T-cell (primary cell): ENCODE data around the gene SPAG17. TPM values are rescaled to one million over a fixed set of nuclear protein-coding genes. Genes with fewer than 3 reads are reported as not detected.
A peak's percentile ranks its signal among the peaks of the same experiment; 100 is the strongest.
"Not testable (repeated sequence)": the region's sequence is repeated elsewhere in the genome, so short reads cannot be mapped to it uniquely, and the experiment has no call there.

Experiments
- ATAC-seq, 4 experiments: fragments of 200-7000 bp in 3 of 4; fragments of 150-1000 bp in 1 of 4; cut with Tn5 transposase; replicated peaks in 1 of 4; 1 replicate in 3 of 4; 2 replicates in 1 of 4; pipeline ENCODE4 v1.10.0; 2021; ENCODE audit warnings: moderate library complexity in 3 of 4, mild to moderate bottlenecking in 2 of 4, moderate number of reproducible peaks in 1 of 4
- CTCF ChIA-PET, 2 donors: fragments of 300-600 bp; sonication (Branson Sonifier 250); formaldehyde crosslinking; loops; one replicate each; lab custom pipeline; 2022; ENCODE audit warnings: antibody characterized with exemption in 2 of 2; lab: Charles Lee
- POLR2A ChIA-PET, 2 donors: fragments of 300-600 bp; sonication (Branson Sonifier 250); formaldehyde crosslinking; loops; one replicate each; lab custom pipeline; 2022; ENCODE audit warnings: antibody characterized with exemption in 2 of 2; lab: Charles Lee
- DNase-seq, 35 experiments: peaks; one replicate each; pipeline versions ENCODE4 v3.0.0 to v3.0.0-alpha.2; 2013 to 2023
- H3K27ac ChIP-seq: one replicate; pipeline ENCODE4 v1.5.1; 2013; ENCODE audit warnings: low read length
- H3K27me3 ChIP-seq, 2 experiments: replicated peaks in 1 of 2; 1 replicate in 1 of 2; 2 replicates in 1 of 2; pipeline versions ENCODE4 v1.6.1 to v1.7.0; 2013; ENCODE audit warnings: low read length in 1 of 2, mixed read lengths in 1 of 2; ENCODE audit not compliant: control insufficient read depth in 2 of 2, insufficient read depth in 2 of 2; ENCODE audit errors: extremely low read depth in 1 of 2
- H3K36me3 ChIP-seq, 2 donors: 1 replicate in 1 of 2; 2 replicates in 1 of 2; pipeline versions ENCODE4 v1.6.1 to v1.7.0; 2013; ENCODE audit warnings: low read length in 1 of 2; ENCODE audit not compliant: control insufficient read depth in 2 of 2, insufficient read depth in 1 of 2; ENCODE audit errors: extremely low read depth in 1 of 2
- H3K4me1 ChIP-seq, 2 experiments: 1 replicate in 1 of 2; 2 replicates in 1 of 2; pipeline versions ENCODE4 v1.6.1 to v1.7.0; 2013; ENCODE audit warnings: low read length in 2 of 2, mixed read lengths in 1 of 2; ENCODE audit not compliant: insufficient read depth in 2 of 2, control insufficient read depth in 1 of 2; ENCODE audit errors: extremely low read depth in 1 of 2
- H3K4me3 ChIP-seq, 2 donors: 1 replicate in 1 of 2; 2 replicates in 1 of 2; pipeline versions ENCODE4 v1.5.1 to v1.7.0; 2013; ENCODE audit warnings: mild to moderate bottlenecking in 2 of 2, low read length in 1 of 2, moderate library complexity in 1 of 2; ENCODE audit not compliant: control insufficient read depth in 1 of 2; ENCODE audit errors: extremely low read depth in 1 of 2
- H3K9me3 ChIP-seq: 2 replicates; pipeline ENCODE4 v1.7.0; 2013
- H3K27ac Mint-ChIP-seq, 2 donors: one replicate each; pipeline ENCODE4 v1.8.0; 2020 to 2021; ENCODE audit warnings: mild to moderate bottlenecking in 2 of 2, mixed read lengths in 2 of 2
- H3K27me3 Mint-ChIP-seq, 2 donors: one replicate each; pipeline ENCODE4 v1.8.0; 2021 to 2022; ENCODE audit warnings: mixed read lengths in 2 of 2
- H3K36me3 Mint-ChIP-seq: one replicate; pipeline ENCODE4 v1.8.0; 2021; ENCODE audit warnings: mixed read lengths
- H3K4me1 Mint-ChIP-seq, 3 donors: one replicate each; pipeline ENCODE4 v1.8.0; 2020 to 2022; ENCODE audit warnings: mixed read lengths in 3 of 3, mild to moderate bottlenecking in 1 of 3
- H3K4me3 Mint-ChIP-seq, 3 donors: one replicate each; pipeline ENCODE4 v1.8.0; 2020 to 2022; ENCODE audit warnings: mild to moderate bottlenecking in 3 of 3, mixed read lengths in 3 of 3, moderate library complexity in 3 of 3
- H3K9me3 Mint-ChIP-seq, 3 donors: one replicate each; pipeline ENCODE4 v1.8.0; 2020 to 2022; ENCODE audit warnings: mixed read lengths in 3 of 3
- WGBS: methylation state at CpG from one replicate; pipeline ENCODE4 v1.1.5; 2013; ENCODE audit warnings: missing lambda C conversion rate; ENCODE audit not compliant: insufficient coverage; 5-methylcytosine and 5-hydroxymethylcytosine counted together
- total RNA-seq, 35 experiments: library from RNA in 6 of 35; stranded (reverse) in 6 of 35; fragments of 120-200 nt in 1 of 35; gene quantifications; one replicate each; pipeline versions ENCODE4 v1.2.1 to v1.2.4 and lab custom pipeline; 2013 to 2026

Gene SPAG17
- total RNA-seq, 5 donors from 2014 or later (not counting 1 experiment from before 2014, with no cell fraction given), result not detected

GRCh38 chr1:117930173-117930447 is 254.9 kb downstream of the SPAG17 start:
- ChIA-PET CTCF (interaction anchor here in 1 of 2 donors (0.6 kb wide), 1 partner anchor 977 kb away, joined by 6 read pairs; no protein-coding TSS in a partner anchor), POLR2A (interaction anchor here (0.6 to 1.8 kb wide), 4 partner anchors 10 to 563 kb away, joined by 3 to 6 read pairs (median 4); partner anchors contain the start of gene MAN1A2 (in 1 of the 2))
- ATAC-seq (peak in 3 of 4 experiments; percentile 3 to 8 (median 5)), DNase-seq (no peak)
- H3K4me1 ChIP-seq, result peaks cover 21 to 26% of the 10 kb centered on the region in 2 experiments
- H3K36me3 ChIP-seq, result peaks cover under 1 to 9% of the 10 kb centered on the region in 2 donors
- Mint-ChIP-seq H3K4me1 (peaks cover 64 to 76% (median 70%) of the 10 kb centered on the region in 3 donors), H3K27me3 (no peaks in the 10 kb centered on the region), H3K9me3 (no peaks in the 10 kb centered on the region), H3K4me3 (peak overlapping the region; percentile 90 to 98 (median 95)), H3K27ac (peak overlapping the region; percentile 85 to 94), H3K36me3 (peaks cover 18% of the 10 kb centered on the region)
- no peaks in the 10 kb centered on the region for H3K27me3 ChIP-seq
- no peaks in the 10 kb centered on the region for H3K9me3 ChIP-seq
- peak overlapping the region; percentile 86 for H3K27ac ChIP-seq
- WGBS, result 1% methylated on average over 12 of the region's 12 CpGs
- H3K4me3 ChIP-seq, result peak overlapping the region; percentile 91 to 98

DNA sequence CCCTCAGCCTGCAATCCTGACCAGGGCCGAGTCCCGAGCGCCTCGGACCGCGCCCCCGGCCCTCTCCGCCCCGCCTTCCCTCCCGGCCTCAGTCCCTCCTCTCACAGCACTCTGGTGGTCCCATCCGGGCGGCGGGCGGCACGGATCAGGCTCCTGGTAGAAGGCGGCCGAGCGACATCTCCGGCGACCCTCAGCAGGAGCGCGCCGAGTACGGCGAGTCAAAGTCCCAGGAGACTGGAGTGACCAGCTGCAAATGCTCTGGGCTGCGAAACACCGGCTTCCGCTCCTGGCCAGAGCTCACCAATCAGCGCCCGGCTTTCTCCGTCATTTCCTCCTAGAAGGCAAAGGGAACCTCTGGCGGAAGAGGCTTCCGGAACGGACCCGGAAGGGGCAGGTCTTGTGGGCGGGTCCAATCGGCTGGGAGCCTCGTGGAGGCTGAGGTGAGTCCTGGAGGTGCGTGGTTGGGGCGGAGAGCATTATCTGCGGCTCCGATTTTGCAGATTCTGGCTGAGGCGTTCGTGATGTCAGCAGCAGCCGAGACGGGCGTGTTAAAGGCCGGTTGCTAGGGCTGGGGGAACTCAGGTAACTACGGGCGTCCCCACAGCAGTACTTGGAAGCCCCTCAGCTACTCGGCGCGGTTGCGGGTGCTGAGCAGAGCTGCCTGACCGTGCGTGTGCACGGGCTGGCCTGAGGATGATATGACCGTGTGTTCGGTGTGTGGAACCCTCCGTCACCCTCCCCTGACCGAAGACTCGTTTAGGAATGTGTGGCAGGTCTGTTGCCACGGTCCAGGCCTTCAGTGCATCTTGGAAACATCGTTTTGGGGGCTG is 255.5 kb downstream of the SPAG17 start, which contains the start of the genes GDAP2 and WDR3:
GDAP2 (minus strand) TSS at position 279 of the 830 bp plus-strand sequence. CDS start 9,264 bp downstream, outside the sequence.
WDR3 (plus strand) TSS at position 397 of the 830 bp plus-strand sequence. CDS start 3,581 bp downstream, outside the sequence.
- Histone ChIP-seq H3K9me3 (no peaks in the 10 kb centered on the region), H3K4me1 (peaks cover 21 to 26% of the 10 kb centered on the region in 2 experiments), H3K27me3 (no peaks in the 10 kb centered on the region), H3K27ac (peak within 1 kb of the TSS; percentile 86), H3K4me3 (peak within 1 kb of the TSS; percentile 91 to 98), H3K36me3 (peaks cover 4 to 6% of the 10 kb centered on the region in 2 donors)
- Mint-ChIP-seq H3K4me3 (peak within 1 kb of the TSS; percentile 90 to 98 (median 95)), H3K27ac (peak within 1 kb of the TSS; percentile 85 to 94), H3K27me3 (no peaks in the 10 kb centered on the region), H3K9me3 (no peaks in the 10 kb centered on the region), H3K36me3 (peaks cover 16% of the 10 kb centered on the region), H3K4me1 (peaks cover 64 to 73% (median 70%) of the 10 kb centered on the region in 3 donors)
- CTCF ChIA-PET, result interaction anchor here (0.6 to 1.6 kb wide), 2 partner anchors 395 to 976 kb away, joined by 6 to 7 read pairs; no protein-coding TSS in a partner anchor
- ATAC-seq (peak; percentile 96 to 97 (median 97)), DNase-seq (peak; percentile 88 to 99 (median 97))
- POLR2A ChIA-PET, result interaction anchor here (0.6 to 1.8 kb wide), 10 partner anchors 9 to 563 kb away, joined by 3 to 7 read pairs (median 4); partner anchors contain the start of gene MAN1A2 (in 1 of the 2)
- WGBS, result 0% methylated on average over 64 of the region's 64 CpGs

DNA sequence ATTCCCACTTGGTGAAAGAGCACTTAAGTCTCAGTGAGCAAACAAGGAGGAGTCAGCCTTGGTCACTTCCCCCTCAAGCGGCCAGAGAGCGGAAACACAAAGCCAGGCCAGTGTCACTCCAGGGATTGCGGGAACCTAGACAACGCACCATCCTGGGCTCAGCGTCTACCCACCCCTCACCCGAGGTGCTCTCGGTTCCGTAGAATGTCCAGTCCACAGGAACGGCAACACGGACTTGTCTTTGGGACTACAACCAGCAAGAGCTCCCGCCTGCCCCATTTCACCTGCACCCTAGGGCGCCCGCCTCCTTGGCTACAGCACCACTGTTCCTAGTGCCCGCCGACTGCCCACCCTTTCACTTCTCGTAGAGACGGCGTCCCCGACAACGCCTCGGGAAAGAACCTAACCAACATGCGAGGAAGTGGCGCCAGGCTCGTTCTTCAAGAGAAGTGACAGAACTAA is 256.1 kb downstream of the SPAG17 start:
- Mint-ChIP-seq H3K4me3 (peak overlapping the region; percentile 90 to 98 (median 95)), H3K9me3 (no peaks in the 10 kb centered on the region), H3K27ac (peak overlapping the region; percentile 85 to 94), H3K4me1 (peaks cover 64 to 75% (median 74%) of the 10 kb centered on the region in 3 donors), H3K27me3 (no peaks in the 10 kb centered on the region), H3K36me3 (peaks cover 17% of the 10 kb centered on the region)
- peak overlapping the region; percentile 86 for H3K27ac ChIP-seq
- H3K4me3 ChIP-seq, result peak overlapping the region; percentile 91 to 98
- H3K36me3 ChIP-seq, result peaks cover 3 to 4% of the 10 kb centered on the region in 2 donors
- H3K27me3 ChIP-seq, result no peaks in the 10 kb centered on the region
- ChIA-PET POLR2A (interaction anchor here (0.6 to 1.8 kb wide), 7 partner anchors 9 to 562 kb away, joined by 3 to 7 read pairs (median 3); partner anchors contain the start of gene MAN1A2 (in 1 of the 2)), CTCF (interaction anchor here (1.3 to 1.7 kb wide), 3 partner anchors 34 to 394 kb away, joined by 3 to 7 read pairs (median 7); no protein-coding TSS in a partner anchor)
- peak; percentile 35 to 41 (median 38) for ATAC-seq
- no peaks in the 10 kb centered on the region for H3K9me3 ChIP-seq
- 0% methylated on average over 24 of the region's 24 CpGs for WGBS
- H3K4me1 ChIP-seq, result peaks cover 21 to 26% of the 10 kb centered on the region in 2 experiments
- peak in 32 of 35 experiments; percentile 29 to 73 (median 64) for DNase-seq

DNA sequence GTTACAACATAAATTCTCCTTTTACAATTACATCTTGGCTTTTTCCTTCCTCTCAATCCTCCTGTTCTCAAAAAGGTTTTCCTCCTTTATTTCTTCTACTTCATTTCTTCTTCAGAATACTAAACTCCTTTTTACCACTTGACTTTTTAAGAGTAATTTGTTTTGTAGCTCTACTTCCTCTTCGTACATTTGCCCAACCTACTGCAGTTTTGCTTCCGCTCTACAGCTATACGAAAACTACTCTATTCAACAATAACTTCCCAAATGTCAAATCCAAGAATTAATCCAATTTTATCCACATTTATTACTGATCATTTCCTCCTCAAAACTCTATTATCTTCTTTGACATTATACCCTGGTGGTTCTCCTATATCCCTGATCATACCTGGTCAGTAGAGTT is 259.0 kb downstream of the SPAG17 start:
- no peak overlapping the region for H3K4me3 Mint-ChIP-seq

DNA sequence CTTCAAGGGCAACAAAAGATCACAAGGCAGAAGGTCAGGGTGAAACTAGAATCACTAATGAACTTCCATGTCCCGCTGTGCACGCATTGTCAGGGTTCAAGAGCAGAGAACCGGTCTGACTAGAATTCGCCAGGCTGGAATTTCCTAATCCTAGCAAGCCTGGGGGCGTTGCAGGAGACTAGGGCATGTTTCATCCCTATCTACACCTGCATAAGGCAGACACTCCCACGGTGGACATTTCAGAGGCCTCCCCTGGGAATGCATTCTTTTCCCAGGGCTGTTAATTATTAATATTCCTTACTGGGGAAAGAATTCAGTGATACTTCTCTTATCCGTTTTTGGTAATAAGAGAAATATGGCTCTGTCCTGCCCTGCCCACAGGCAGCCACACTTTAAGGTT is 262.3 kb downstream of the SPAG17 start:
- Mint-ChIP-seq H3K36me3 (peaks cover 27% of the 10 kb centered on the region), H3K4me1 (peaks cover 18 to 27% (median 26%) of the 10 kb centered on the region in 3 donors)
- ATAC-seq, H3K9me3 ChIP-seq, H3K27ac ChIP-seq, POLR2A ChIA-PET, H3K27ac Mint-ChIP-seq, H3K4me3 ChIP-seq, DNase-seq, H3K27me3 ChIP-seq, CTCF ChIA-PET, H3K9me3 Mint-ChIP-seq, H3K27me3 Mint-ChIP-seq, H3K4me1 ChIP-seq, H3K4me3 Mint-ChIP-seq: not testable (repeated sequence)
- 100% methylated on average over 4 of the region's 7 CpGs for WGBS
- H3K36me3 ChIP-seq, result peaks cover 4 to 13% of the 10 kb centered on the region in 2 donors

More for the DNA sequence above, 259.0 kb downstream of the SPAG17 start:
- Histone ChIP-seq H3K4me3 (no peak overlapping the region), H3K27me3 (no peaks in the 10 kb centered on the region), H3K27ac (no peak overlapping the region), H3K36me3 (peaks cover 0 to 4% of the 10 kb centered on the region in 2 donors), H3K4me1 (peaks cover 17 to 19% of the 10 kb centered on the region in 2 experiments), H3K9me3 (no peaks in the 10 kb centered on the region)
- ChIA-PET CTCF (interaction anchor here (0.6 to 1.5 kb wide), 3 partner anchors 27 to 1933 kb away, joined by 3 to 6 read pairs (median 3); no protein-coding TSS in a partner anchor), POLR2A (interaction anchor here in 1 of 2 donors (1.0 kb wide), 1 partner anchor 8 kb away, joined by 7 read pairs; no protein-coding TSS in a partner anchor)
- DNase-seq (no peak), ATAC-seq (no peak)
- Mint-ChIP-seq H3K36me3 (peaks cover 12% of the 10 kb centered on the region), H3K27me3 (no peaks in the 10 kb centered on the region), H3K9me3 (no peaks in the 10 kb centered on the region), H3K4me1 (peaks cover 41 to 56% (median 55%) of the 10 kb centered on the region in 3 donors), H3K27ac (no peak overlapping the region)
- 100% methylated on average over 2 of the region's 3 CpGs for WGBS

DNA sequence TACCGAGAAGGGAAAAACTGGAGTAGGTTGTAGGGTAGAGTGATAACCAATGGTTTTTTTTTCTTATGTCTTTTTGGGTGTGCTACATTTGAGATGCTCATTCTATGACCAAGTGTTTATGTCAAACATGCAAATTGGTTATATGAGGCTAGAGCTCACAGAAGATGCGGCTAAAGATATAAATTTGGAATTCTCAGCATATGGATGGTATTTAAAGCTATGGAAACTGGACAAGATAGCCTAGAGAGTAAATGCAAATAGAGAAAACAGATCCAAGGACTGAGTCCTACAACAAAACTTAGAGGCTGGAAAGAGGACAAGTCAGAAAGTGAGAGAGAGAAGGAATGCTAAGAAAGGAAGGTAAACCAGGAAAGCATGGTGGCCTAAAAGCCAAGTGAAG is 263.0 kb downstream of the SPAG17 start:
- H3K4me1 ChIP-seq, result no peaks in the 10 kb centered on the region
- Mint-ChIP-seq H3K9me3 (no peaks in the 10 kb centered on the region), H3K4me1 (peaks cover 12 to 22% (median 20%) of the 10 kb centered on the region in 3 donors), H3K36me3 (peaks cover 29% of the 10 kb centered on the region), H3K4me3 (no peak overlapping the region), H3K27ac (no peak overlapping the region), H3K27me3 (no peaks in the 10 kb centered on the region)
- H3K27ac ChIP-seq, result no peak overlapping the region
- H3K36me3 ChIP-seq, result peaks cover 4 to 20% of the 10 kb centered on the region in 2 donors
- CTCF ChIA-PET, result no interaction called here
- ATAC-seq, result no peak
- no peaks in the 10 kb centered on the region for H3K9me3 ChIP-seq
- WGBS, result 100% methylated on average over 1 of the region's 2 CpGs
- H3K27me3 ChIP-seq, result no peaks in the 10 kb centered on the region
- no peak overlapping the region for H3K4me3 ChIP-seq
- no peak for DNase-seq
- POLR2A ChIA-PET, result no interaction called here
